ENCODE measurements around the gene RHBDL2.

The RHBDL2 gene, protein sequence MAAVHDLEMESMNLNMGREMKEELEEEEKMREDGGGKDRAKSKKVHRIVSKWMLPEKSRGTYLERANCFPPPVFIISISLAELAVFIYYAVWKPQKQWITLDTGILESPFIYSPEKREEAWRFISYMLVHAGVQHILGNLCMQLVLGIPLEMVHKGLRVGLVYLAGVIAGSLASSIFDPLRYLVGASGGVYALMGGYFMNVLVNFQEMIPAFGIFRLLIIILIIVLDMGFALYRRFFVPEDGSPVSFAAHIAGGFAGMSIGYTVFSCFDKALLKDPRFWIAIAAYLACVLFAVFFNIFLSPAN

GRCh38 chr1:38941527-38942019 lies at the start of gene RHBDL2:
Gene RHBDL2, minus strand, starts transcription at chr1:38941830. Its CDS starts 22,618 bp downstream, at chr1:38919212.
- Histone ChIP-seq H3K4me1 (ENCODE audit: insufficient read depth, low read length, poor library complexity, severe bottlenecking) (no peaks in the 10 kb centered on the region), H3K9me2 (replicated peaks; ENCODE audit: low read depth, low read length) (no peaks in the 10 kb centered on the region), H4K20me1 (ENCODE audit: insufficient read depth, low read length, poor library complexity, severe bottlenecking) (no peaks in the 10 kb centered on the region), H3K4me2 (ENCODE audit: low read depth, low read length, poor library complexity, severe bottlenecking) (no peak within 1 kb of the TSS), H3K36me3 (ENCODE audit: insufficient read depth, low read length) (no peaks in the 10 kb centered on the region), H3K9me3 (ENCODE audit: insufficient read depth, low read depth, low read length) (no peaks in the 10 kb centered on the region), H3F3A (ENCODE audit: low read depth) (no peaks in the 10 kb centered on the region), H3K27me3 (ENCODE audit: insufficient read depth, low read length, poor library complexity, severe bottlenecking) (no peaks in the 10 kb centered on the region), H3K79me2 (ENCODE audit: insufficient read depth, low read length) (no peaks in the 10 kb centered on the region), H3K4me3 (ENCODE audit: low read length, poor library complexity, severe bottlenecking) (no peak within 1 kb of the TSS), H3K9ac (ENCODE audit: low read depth, low read length, poor library complexity, severe bottlenecking) (no peak within 1 kb of the TSS), H2AFZ (ENCODE audit: low read length) (no peak within 1 kb of the TSS)
- TF ChIP-seq, protein P1, sequence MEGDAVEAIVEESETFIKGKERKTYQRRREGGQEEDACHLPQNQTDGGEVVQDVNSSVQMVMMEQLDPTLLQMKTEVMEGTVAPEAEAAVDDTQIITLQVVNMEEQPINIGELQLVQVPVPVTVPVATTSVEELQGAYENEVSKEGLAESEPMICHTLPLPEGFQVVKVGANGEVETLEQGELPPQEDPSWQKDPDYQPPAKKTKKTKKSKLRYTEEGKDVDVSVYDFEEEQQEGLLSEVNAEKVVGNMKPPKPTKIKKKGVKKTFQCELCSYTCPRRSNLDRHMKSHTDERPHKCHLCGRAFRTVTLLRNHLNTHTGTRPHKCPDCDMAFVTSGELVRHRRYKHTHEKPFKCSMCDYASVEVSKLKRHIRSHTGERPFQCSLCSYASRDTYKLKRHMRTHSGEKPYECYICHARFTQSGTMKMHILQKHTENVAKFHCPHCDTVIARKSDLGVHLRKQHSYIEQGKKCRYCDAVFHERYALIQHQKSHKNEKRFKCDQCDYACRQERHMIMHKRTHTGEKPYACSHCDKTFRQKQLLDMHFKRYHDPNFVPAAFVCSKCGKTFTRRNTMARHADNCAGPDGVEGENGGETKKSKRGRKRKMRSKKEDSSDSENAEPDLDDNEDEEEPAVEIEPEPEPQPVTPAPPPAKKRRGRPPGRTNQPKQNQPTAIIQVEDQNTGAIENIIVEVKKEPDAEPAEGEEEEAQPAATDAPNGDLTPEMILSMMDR (conservative IDR thresholded peaks at IDR 0.05; ENCODE audit: low read length), result no peak
- no peak for TF ChIP-seq EZH2phosphoT487 (IDR thresholded peaks at IDR 0.05; ENCODE audit: borderline replicate concordance)

DNA sequence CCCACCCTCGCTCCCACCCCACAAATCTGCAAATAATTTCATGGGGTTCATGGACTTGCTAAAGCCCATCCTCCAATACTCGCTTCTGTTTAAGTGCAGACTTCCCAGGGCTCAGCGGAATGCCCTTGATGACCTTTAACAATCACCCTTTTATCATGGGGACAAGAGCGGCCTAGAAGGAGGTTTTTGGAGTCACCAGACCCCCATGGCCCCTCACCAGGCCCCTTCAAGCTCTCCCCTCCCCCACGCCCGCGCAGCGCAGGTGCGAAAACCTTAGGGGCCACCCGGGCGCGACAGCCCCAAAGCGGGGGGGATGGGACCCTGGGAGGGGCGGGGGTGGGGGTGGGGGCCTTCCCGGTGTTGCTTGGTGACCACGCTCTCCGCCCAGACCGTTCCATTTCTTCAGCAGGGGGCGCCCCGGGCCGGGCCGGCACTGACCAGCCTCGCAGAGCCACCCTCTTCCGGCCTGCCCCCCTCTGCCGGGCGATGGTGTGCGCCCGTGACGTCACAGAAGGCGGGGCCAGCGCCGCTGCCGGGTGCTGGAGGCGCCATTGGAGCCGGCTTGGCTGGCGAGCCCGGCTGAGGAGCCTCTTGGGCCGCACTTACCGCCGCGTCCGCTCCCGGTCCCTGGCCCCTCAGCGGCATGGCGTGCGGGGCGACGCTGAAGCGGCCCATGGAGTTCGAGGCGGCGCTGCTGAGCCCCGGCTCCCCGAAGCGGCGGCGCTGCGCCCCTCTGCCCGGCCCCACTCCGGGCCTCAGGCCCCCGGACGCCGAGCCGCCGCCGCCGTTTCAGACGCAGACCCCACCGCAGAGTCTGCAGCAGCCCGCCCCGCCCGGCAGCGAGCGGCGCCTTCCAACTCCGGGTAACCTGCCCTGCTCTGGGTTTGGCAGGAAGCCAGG lies 49.4 kb upstream of the RHBDL2 start, which contains the start of gene AKIRIN1:
TSS of gene AKIRIN1 (plus strand) at position 539 of the 900 bp plus-strand sequence. CDS start at position 644, 105 bp downstream.
- Histone ChIP-seq H3K4me1 (ENCODE audit: insufficient read depth, low read length, poor library complexity, severe bottlenecking) (peaks cover 27% of the 10 kb centered on the region), H4K20me1 (ENCODE audit: insufficient read depth, low read length, poor library complexity, severe bottlenecking) (peaks cover 43% of the 10 kb centered on the region), H3K79me2 (ENCODE audit: insufficient read depth, low read length) (peaks cover 49% of the 10 kb centered on the region), H3K4me3 (ENCODE audit: low read length, poor library complexity, severe bottlenecking) (peak within 1 kb of the TSS; percentile 75), H3K4me2 (ENCODE audit: low read depth, low read length, poor library complexity, severe bottlenecking) (peak within 1 kb of the TSS; percentile 78), H3K27me3 (ENCODE audit: insufficient read depth, low read length, poor library complexity, severe bottlenecking) (peaks cover 5% of the 10 kb centered on the region), H3K9ac (ENCODE audit: low read depth, low read length, poor library complexity, severe bottlenecking) (peak within 1 kb of the TSS; percentile 86), H3K9me3 (ENCODE audit: insufficient read depth, low read depth, low read length) (no peaks in the 10 kb centered on the region), H3F3A (ENCODE audit: low read depth) (no peaks in the 10 kb centered on the region), H3K9me2 (replicated peaks; ENCODE audit: low read depth, low read length) (no peaks in the 10 kb centered on the region), H3K36me3 (ENCODE audit: insufficient read depth, low read length) (no peaks in the 10 kb centered on the region), H2AFZ (ENCODE audit: low read length) (peak within 1 kb of the TSS; percentile 98)
- no peak for TF ChIP-seq EZH2phosphoT487 (IDR thresholded peaks at IDR 0.05; ENCODE audit: borderline replicate concordance)
- TF ChIP-seq, protein P1 (conservative IDR thresholded peaks at IDR 0.05; ENCODE audit: low read length), result no peak

DNA sequence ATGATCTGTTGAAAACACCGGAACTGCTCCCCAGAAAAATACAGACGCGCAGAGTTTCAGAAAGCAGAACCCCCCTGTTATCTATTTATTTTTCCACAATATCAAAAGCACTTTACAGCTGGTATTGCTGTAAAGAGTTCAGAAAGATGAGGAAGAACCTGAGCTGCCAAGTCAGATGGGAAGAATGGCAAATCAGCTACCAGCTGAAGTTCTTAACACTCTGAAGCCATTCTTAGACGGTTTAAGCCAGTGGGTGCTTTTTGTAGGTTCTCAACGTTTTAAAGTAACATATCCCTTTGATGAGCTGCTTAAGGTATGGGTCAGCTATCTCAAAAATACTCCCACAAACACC lies 48.7 kb upstream of the RHBDL2 start:
- no peaks in the 10 kb centered on the region for H3K9me2 ChIP-seq (replicated peaks; ENCODE audit: low read depth, low read length)
- H3K4me3 ChIP-seq (ENCODE audit: low read length, poor library complexity, severe bottlenecking), result peak overlapping the region; percentile 75
- peak overlapping the region; percentile 98 for H2AFZ ChIP-seq (ENCODE audit: low read length)
- H3K27me3 ChIP-seq (ENCODE audit: insufficient read depth, low read length, poor library complexity, severe bottlenecking), result peaks cover 5% of the 10 kb centered on the region
- peak overlapping the region; percentile 60 for H3K9ac ChIP-seq (ENCODE audit: low read depth, low read length, poor library complexity, severe bottlenecking)
- H3K36me3 ChIP-seq (ENCODE audit: insufficient read depth, low read length), result no peaks in the 10 kb centered on the region
- peak overlapping the region; percentile 78 for H3K4me2 ChIP-seq (ENCODE audit: low read depth, low read length, poor library complexity, severe bottlenecking)
- no peaks in the 10 kb centered on the region for H3K9me3 ChIP-seq (ENCODE audit: insufficient read depth, low read depth, low read length)
- TF ChIP-seq EZH2phosphoT487 (IDR thresholded peaks at IDR 0.05; ENCODE audit: borderline replicate concordance), result no peak
- TF ChIP-seq, protein P1 (conservative IDR thresholded peaks at IDR 0.05; ENCODE audit: low read length), result no peak
- H3K4me1 ChIP-seq (ENCODE audit: insufficient read depth, low read length, poor library complexity, severe bottlenecking), result peaks cover 27% of the 10 kb centered on the region
- peaks cover 38% of the 10 kb centered on the region for H4K20me1 ChIP-seq (ENCODE audit: insufficient read depth, low read length, poor library complexity, severe bottlenecking)
- peaks cover 43% of the 10 kb centered on the region for H3K79me2 ChIP-seq (ENCODE audit: insufficient read depth, low read length)
- H3F3A ChIP-seq (ENCODE audit: low read depth), result no peaks in the 10 kb centered on the region

Measured in Loucy (cell line).